Stimulated activated CD4-positive, alpha-beta T cell treated with anti-CD3 and anti-CD28 coated beads, TNF-alpha, amount 100 ng/mL, for 4 hours (primary cell): ENCODE data around the gene KRT79.

Experiments used
- DNase-seq, 3 experiments: peaks; one replicate each; pipeline ENCODE4 v3.0.0-alpha.2; 2020; ENCODE audit warnings: low read depth in 3 of 3

The KRT79 gene

DNA sequence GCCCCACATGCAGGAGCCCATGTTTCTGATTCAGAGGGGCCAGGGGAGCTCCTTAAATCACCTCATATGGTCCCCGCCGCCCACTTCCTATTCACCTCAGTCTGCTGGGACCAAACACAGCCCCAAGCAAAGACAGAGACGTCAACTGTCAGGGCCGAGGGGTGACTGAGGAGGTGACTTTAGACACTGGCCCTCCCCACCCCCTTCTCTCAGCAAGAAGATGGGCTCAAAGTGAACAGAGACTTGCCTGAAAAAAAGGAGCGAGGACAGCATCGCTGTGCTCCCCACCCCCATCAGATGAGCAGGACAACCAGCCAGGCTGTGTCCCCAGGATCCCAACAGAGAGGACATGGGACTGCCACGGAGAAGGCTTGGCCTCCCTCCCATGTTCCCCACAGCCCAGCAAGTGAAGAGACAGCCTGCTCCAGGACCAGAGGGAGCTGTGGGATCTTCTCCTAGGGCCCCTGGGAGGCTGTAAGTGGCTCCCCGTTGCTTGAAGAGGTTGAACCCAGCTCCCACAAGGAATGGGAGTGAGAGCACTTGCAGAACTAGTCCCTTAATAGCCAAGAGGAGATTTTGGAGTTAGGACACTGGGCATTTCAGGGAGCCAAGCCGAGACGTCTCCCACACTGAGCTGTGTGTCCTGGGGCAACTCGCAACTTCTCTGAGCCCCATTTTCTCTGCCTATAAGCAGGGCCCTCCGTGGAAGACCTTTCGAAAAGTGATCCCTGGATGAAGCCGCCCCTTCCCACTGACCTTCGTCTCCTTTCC lies 1.3 kb upstream of the KRT79 start:
- DNase-seq: no peak

DNA sequence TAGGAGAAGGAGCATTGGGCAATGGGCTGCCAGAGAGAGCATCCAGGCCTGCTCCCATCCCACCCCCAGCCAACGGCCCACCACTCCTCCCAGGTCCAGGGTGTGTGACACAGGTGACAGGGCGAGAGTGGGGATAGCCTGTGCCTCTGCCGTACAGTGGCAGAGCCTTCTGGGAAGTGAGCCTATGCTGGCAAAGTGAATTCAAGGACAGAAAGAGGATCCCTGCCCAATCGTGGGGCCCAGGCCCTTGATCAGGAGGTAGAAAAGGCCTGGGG lies 553 bp upstream of the KRT79 start:
- no peak for DNase-seq

DNA sequence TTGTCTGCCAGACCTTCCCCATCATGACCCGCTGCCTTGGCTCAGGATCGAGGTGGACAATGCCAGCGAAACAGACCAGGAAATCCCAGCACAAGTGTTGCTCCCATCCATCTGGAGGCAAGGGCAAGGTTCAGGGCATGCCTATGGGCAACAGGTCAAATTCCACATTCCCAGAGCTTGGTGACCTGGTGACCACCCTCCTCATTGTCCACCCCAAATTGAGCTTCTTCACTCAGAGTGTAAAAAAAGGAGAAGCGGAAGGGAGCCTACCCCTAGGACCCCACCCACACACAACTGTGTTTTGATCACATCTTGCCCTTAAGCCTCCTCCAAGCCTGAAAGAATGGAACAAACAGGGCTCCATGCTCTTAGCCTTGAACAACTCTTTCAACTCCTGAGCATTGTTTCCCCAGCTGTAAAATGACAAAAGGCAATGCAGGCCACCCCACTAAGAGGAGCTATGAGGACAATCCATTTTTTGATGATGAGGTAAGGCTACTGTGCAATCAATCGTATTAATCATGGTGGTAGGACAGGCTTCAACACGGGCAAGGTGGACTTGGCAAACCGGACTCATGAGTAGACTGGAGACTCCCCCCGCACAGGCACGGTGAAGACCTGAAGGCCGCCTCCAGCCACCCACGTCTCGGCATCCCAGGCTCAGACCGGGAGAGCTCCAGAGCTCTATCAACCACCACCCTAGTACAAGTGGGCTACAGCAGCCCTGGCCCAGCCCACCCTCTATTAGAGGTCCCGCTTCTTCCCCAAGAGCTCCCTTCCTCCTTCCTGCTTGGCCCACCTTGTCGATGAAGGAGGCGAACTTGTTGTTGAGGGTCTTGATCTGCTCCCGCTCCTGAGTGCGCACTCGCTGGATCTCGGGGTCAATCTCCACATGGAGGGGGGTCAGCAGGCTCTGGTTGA lies 866 bp downstream of the KRT79 start:
- DNase-seq: no peak

DNA sequence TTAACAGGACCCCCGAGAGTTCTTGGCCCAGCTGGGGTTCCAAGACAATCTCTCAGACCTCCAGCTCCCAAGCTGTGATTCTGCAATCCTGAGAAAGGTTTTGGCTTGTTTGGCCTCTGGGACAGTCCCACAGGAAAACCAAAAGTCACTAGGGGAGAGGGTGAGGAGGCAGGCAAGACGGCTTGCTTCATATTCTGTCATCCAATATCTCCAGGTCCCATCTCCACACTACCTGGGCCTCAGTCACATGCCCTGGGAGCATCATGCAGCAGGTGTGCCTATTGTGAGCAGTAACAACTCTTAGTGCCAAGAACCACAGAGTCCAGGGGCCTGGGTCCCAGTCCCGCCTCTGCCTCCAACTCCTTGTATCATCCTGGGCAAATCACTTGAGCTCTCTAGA lies 1.7 kb downstream of the KRT79 start:
- DNase-seq: no peak

DNA sequence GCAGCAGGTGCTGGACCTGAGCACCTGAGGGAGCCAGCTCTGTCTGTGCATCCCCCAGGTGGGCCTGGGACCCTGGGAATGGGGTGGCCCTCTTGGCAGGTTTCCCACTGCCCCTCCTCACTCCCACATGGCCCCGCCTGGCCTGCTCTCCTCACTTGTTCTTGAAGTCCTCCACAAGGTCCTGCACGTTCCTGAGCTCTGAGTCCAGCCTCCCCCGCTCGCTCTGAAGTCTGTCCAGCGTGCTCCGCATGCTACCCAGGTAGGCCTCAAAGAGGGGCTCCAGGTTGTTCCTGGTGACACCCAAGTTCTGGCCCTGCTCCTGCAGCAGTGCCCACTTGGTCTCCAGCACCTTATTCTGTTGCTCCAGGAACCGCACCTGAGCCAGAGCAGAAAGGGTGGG lies 2.9 kb downstream of the KRT79 start:
- DNase-seq: no peak

DNA sequence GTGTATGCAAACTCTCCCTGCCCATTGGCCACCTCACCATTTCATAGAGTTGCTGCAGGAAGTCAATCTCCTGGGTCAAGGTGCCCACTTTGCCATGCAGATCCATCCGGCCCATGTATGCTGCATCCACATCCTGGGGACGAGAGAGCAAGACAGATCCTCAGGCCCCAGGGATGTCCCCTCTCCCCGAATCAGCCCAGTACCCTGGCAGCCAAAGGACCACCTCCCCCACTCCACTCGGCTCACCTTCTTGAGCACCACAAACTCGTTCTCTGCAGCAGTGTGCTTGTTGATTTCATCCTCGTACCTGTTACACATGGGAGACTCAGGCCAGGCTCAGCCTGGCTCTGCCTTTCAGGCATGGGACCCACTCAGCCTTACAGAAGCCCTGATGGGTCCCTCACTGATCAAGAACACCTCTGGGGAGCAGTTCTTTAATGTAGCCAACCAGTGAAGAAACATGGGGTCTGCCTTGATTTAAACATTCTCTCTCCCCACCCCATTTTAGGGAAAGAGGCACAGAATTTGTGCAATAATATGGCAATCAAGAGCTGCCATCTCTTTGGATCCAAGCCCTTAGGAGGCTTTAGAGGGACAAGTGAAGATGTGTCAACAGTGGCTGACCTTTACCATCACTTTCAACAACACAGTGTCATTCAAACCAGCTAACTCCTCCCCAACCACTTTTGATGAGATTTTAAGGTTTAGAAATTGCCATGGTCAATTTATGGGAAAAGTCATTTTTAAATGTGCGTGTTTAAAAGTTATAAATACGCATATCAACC lies 3.9 kb downstream of the KRT79 start:
- DNase-seq: no peak

DNA sequence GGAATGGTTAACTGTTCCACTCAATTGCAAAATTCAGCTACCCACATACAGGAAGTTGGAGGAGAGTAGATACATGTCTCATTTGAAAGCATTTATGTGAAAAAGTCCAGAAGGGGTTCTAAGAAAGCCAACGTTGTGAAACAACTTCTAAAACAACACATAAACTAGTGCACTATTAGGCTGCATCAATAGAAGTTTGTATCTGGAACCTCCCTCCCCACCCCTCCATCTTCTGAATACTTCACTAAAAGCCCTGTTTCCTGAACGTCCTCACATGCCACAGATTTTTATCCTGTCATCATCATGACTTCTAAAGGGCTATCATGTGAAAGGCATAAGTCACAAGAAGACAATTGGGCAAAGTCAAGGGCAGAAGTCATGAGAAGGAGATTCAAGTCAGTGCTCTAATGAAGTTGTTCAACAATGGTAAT lies 5.5 kb downstream of the KRT79 start:
- no peak for DNase-seq

DNA sequence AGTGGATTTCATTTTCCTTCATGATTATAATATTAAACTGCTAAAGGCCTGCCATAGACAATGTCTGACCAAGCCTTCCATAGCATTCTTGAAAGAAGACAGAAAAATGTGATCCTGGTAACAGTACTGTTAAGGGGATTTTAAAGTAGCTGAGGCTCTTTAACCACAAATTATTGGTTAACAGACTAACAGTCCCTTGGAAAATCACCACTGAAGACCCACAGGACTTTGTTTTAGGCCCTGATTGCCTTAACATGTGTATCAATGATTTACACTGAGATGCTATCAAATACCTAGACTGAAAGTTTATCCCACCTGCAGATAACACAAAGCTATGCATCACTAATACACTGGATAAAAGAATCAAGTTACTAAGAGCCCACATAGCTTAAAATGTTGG lies 6.0 kb downstream of the KRT79 start:
- DNase-seq: no peak

DNA sequence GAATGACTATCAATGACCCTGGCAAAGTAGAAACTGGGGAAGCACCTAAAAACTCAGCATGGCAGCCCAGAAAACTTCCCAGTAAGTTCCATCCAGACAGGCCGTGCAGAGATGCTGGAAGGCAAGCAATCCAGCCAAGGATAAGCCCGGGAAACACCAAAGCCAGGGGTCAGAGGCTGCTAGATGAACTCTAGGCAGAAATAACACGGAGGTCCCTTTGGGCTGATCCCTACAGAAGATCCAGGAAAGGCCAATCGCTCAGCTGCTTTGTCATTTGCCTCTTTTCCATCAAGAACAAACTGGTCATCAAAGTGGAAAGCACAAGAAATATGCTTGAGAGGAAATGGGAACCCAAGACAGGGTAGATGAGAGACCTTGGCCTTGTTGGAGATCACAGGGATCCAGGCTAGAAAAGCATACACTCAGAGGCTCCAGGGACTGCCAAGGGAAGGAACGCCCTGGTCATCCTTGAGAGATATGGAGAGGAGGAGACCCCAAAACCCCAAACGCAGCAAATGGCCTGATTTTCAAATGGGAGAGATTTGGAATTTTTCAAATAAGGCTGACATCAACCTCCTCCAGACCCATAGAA lies 6.5 kb downstream of the KRT79 start:
- no peak for DNase-seq

DNA sequence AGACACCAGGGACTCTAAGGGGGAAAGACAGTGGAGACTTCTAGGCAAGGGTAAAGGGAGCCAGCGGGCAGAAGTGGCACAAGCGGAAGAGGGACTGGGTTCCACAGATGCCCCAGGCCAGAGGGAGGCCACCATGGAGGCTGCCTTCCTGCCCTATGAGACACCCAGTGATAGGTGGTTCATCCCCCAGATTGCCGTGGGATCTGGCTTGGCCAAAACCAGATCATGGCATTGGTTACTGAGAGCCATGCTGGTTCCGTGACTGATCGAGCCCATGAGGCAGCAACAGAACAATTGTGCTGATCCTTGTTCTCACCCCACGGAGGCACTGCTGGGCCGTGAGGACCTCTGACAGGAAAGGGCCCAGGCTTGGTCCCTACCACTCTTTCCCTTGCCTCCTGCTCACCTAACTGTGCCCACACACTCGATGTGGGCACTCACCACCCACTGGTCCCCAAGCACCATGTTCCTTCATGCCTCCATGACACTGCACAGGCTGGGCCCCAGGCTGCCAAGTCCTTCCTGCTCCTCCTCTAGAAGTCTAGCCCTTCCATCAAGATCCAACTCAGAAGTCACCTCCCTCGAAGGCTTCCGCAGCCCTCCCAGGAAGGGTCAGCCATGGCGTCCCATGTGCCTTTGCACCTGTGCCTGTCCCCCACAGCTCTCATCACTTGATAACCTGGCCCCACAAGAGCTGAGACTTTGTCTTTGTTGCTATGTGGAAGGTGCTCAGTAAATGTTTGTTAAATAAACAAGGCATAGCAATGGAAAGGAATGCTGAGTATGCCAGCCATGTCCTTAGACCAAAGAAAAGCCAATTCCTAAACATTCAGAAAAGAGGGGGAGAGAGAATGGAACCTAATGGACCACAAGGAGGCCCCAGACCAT lies 7.3 kb downstream of the KRT79 start:
- no peak for DNase-seq

DNA sequence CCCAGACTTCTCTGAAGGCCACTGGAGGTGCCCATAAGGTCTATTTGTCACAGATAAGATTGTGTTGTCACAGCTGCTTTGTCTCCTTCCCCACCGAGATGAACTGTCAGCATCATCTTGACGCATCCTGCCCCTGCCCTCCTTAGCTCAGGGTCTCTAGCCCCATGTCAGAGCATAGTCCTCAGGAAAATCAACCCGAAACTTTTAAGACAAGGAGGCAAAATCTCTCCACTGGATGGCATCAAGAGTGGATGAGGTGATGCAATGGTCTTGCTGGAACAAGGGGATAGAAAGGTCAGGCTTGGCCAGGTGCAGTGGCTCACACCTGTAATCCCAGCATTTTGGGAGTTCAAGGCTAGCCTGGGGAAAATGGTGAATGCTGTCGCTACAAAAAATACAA lies 8.2 kb downstream of the KRT79 start:
- DNase-seq: no peak

DNA sequence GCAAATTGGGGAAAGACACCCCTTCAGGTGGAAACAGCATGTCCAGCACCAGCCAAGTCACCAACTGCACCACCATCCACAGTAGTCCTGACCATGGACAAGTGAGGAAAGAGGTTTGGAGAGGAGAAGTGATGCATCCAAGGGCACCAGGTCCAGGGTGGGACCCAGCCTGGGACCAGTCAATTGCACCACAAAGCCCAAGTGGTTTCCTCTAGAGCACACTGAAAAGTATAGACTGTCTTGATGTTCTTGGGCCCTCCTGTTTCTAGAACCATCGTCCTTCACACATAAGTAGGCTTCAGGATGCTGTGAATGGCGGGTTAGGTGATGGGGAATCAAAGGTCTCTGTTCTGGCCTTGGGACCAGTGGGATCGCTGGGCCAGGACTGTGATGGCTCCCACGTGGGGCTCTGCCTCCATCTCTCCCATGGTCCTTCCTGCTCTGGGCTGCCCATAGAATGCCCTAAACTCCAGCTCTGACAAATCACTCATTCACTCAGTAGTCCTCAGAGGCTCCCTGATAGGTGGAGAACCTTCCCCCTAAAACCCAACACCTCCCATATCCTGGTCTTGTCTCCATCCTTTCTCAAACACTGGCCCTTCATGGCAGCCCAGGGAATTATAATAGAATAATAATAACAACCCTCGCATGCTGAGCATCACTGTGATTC lies 9.2 kb downstream of the KRT79 start:
- DNase-seq: no peak

DNA sequence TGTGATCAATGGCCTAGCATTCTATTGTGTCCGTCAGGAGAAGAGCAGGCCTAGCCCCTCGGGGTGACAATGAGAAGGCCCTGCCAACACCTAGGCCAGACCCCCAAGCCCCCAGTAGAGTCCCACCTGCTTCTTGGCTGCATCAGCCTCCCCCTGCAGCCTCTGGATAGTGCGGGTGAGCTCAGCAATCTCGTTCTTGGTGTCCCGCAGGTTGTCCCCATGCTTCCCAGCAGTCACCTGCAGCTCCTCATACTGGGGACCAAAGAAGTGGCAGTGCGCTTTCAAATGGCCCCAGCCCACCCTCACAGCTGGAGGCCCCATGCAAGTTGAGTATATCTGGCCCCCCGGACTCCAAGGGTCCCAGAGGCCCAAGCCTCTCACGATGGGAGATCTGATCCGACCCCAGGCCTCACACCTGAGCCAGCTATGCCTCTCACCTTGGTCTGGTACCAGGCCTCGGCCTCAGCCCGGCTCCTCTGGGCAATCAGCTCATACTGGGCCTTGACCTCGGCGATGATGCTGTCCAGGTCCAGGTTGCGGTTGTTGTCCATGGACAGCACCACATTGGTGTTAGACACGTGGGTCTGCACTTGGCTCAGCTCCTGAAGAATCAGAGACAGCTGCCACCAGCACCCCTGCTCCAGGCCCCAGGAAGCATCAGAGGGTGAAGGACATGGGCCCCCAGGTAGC lies 10.2 kb downstream of the KRT79 start:
- no peak for DNase-seq

DNA sequence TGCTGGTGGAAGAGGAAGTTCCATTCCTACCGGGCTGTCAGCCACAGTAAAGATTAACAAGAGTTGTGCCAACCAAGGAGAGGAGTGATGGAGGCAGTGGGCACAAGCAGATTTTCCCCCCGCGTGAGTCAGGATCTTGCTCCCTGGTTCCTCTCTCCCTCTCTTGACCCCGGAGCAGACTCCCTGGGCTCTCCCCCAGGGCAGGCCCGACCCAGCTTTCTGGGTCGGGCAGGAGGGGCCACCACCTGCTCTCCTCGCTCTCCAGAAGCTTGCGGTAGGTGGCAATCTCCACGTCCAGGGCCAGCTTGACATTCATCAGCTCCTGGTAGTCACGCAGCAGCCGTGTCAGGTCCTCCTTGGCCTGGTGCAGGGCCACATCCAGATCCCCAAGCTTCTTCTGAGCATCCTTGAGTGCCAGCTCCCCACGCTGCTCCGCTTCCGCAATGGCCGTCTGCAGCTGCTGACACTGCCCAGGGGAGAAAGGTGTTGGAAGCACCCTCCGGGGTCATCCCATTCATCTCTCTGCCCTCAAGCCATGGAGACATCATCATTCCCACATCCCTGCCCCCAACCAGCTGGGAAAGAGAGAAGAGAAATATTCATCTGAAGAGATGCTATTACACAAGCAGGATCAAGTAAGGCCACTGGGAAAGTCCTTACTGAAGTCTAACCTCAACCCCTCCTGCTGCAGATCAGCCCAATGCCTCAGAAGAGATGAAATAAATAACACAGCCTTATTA lies 11.2 kb downstream of the KRT79 start:
- no peak for DNase-seq

DNA sequence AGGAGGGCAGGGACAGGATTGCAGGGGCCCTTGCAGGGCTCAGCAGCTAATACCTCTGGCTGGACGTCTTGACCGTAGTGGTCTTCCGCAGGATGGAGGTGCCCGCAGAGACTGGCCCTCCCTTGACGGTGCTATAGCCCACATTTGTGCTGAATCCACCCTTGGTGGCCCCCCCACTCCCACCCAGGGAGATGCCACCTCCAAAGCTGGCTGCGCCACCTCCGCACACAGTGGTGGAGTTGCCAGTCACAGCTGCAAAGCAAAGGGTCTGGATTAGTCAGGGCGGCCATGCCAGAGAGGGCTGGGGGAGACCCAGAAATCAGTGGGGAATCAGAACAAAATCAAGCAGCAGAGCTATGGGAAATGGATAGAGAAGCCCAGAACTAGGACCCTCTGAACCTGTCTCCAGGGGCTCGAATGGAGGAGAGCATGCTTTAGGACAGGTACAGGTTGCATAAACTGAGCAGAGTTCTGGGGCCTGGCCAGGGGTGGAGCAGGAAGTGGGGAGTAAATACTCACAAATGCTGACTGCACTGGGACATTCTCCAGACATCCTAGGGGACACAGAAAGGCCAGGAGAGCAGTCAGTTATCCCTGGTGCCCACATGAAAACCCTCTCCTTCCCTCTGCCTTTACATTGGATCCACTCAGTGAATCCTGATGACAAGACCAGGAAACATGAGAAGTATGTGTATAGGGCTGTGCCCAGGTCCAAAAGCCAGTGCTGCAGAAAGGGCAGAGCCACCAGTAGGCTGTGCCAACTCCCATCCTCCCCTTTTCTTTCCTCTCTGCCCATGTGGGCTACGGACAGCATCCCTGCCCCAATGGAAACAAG lies 12.1 kb downstream of the KRT79 start:
- no peak for DNase-seq

DNA sequence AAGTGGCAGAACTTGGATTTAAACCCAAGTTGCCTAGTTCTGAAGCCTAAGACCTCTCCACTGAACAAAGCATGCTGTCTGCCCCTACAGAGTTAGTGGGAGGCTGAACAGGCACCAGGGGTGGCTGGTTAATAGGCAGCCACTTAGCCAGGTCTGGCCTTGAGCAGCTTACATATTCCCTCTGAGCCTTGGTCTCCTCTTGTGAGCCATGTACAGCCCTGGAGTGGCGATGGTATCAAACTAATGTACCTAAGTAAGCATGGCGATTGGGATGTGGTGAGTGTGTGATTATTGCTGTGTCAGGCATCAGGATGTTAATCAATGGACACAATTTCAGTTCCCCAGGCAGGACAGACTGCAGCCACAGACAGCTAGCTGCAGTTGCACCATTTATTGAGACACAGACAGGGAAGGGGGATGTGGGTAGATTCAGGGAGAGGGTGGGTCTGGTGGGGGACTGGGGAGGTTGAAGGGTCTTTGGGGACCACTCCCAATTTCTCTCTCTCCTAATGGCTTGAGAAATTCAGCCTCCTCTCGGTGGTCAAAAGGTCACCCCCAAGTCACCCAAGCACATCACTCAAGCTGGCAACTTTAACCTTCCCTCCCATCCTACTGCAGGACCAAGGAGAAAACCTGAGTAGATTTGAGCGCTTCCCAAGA lies 12.9 kb downstream of the KRT79 start:
- no peak for DNase-seq

DNA sequence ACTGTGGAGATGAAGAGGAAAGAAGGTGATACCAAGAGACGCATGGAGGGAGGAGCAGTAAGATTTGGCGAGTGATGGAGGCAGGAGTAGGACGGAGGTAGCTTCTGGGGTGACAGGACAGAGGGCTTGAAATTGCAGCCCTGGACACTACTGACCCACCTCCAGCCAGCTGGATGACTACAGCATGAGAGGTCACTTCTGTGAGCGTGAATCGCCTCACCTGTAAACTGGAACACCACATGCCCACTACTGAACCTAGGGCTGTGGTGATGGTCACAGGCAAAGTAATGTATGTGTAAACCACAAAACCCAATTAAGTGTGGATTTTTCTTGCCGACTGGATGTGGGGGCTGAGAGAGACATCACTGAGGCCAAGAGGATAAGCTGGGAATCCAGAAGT lies 13.6 kb downstream of the KRT79 start:
- DNase-seq: no peak
